ENCODE results near the gene ADAP1.

ADAP1 gene

DNA sequence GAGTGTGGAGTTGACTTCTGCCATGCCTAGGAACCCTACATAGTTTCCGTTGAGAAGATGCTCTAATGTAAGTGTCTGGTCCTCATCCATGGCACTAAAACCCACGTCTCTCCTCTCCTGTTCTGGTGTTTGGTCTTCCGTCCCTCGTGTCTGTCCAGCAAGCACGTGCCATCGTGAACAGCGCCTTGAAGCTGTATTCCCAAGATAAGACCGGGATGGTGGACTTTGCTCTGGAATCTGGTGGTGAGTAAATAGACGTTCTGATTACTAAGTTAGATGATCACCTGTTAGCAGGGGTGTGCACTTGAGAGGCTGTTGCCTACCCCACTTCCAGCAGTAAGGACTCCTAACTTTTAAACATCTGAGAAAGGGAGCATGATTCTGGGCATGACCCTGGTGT lies 93.3 kb downstream of the ADAP1 start:
- DNase-seq (ENCODE audit: low read depth) = no peak

GRCh38 chr7:860149-860548 lies 94.3 kb downstream of the ADAP1 start:
- DNase-seq (ENCODE audit: low read depth) = no peak

GRCh38 chr7:859359-860030 lies 95.0 kb downstream of the ADAP1 start:
- no peak for DNase-seq (ENCODE audit: low read depth)

DNA sequence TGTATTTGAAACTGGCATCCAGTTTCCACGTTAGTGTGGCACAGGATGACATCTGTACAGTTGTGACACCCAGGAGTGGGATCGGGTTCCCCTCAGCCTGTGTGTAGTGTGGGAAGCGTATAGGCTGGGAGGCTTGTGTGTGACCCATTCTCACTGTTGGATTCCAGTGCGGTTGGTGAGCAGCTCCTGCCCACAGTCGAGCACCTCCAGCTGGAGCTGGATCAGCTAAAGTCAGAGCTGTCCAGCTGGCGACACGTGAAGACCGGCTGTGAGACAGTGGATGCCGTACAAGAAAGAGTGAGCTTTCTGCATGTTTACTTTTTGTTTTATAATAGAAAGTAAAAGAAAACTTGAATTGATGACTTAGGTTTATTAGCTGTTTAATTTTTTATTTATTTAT lies 96.8 kb downstream of the ADAP1 start:
- no peak for DNase-seq (ENCODE audit: low read depth)

- DNase-seq (ENCODE audit: low read depth) = no peak
Measured at GRCh38 chr7:856444-857095, 97.9 kb downstream of the ADAP1 start.

- no peak for DNase-seq (ENCODE audit: low read depth)
Measured at GRCh38 chr7:855686-856369, 98.7 kb downstream of the ADAP1 start.

GRCh38 chr7:854118-854775 lies 100.2 kb downstream of the ADAP1 start:
- no peak for DNase-seq (ENCODE audit: low read depth)

DNA sequence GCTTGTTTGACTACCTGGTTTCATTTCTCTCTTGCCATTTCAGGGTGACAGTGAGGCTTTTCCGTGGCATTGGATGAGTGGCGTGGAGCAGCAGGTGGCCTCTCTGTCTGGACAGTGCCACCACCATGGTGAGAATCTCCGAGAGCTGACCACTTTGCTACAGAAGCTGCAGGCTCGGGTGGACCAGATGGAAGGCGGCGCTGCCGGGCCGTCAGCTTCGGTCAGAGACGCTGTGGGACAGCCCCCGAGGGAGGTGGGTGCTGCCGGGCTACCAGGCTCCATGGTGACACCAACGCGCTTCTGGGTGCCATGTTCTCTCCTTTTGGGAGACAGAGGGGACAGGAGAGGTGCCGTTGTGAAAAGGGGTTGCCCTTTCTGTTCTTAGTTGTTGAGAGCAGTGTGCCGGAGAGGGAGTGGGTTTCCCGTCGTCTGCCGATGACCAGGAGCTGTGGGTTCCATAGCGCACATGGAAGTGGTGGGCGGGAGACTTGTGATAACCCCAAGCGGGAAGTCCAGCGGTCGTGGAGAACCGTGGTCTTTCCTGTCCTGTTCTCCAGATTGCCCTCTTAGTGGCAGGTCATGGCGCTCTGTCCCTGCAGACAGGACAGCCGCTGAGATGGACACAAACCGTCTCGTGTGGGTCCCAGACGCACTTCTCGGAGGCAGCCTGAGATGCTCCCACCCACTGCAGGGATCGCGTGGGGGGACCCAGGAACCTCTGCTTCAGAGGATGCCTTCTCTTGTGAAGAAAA lies 100.9 kb downstream of the ADAP1 start:
- DNase-seq (ENCODE audit: low read depth) = no peak

- no peak for DNase-seq (ENCODE audit: low read depth)
Measured at GRCh38 chr7:851204-851603, 103.3 kb downstream of the ADAP1 start.

DNA sequence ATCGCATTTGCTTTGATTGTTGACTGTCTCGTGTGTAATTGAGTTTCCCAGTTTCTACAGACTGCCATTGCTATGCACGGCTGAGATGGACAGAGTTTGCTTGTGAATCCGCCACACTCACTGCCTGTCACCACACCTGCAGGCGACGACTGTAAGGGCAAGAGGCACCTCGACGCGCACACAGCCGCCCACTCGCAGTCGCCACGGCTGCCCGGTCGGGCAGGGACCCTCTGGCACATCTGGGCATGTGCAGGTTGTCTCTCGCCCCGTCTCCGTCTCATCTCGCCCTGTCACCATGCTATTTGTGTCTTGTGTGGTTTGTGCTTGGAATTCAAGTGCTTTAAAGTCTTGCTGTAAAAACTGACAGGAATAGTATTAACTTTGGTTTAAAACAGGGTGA lies 104.7 kb downstream of the ADAP1 start:
- DNase-seq (ENCODE audit: low read depth) = no peak

DNA sequence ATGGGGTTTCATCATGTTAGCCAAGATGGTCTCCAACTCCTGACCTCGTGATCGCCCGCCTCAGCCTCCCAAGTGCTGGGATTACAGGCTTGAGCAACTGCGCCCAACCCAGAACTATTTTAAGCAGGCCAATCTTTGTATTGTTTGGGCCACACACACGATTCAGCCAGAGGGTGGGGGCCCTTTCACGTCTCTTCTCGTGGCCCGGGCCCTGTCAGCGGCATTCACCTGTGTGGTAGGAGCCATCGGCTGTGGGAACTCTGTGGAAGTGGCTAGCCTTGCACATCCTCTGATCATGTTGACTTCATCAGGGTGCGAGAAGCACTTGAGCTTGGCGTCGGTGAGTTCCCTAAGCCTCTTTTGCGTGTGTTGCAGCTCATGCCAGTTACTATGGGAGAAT lies 105.3 kb downstream of the ADAP1 start:
- no peak for DNase-seq (ENCODE audit: low read depth)

Measured in stimulated activated CD8-positive, alpha-beta memory T cell treated with anti-CD3 and anti-CD28 coated beads, Interleukin-7, amount 100 ng/mL, for 24 hours (primary cell).